Measurements from ENCODE around the gene TTC3.
"Not testable (repeated sequence)": the region's sequence is repeated elsewhere in the genome, so short reads cannot be mapped to it uniquely, and the experiment has no call there.

TTC3 gene

DNA sequence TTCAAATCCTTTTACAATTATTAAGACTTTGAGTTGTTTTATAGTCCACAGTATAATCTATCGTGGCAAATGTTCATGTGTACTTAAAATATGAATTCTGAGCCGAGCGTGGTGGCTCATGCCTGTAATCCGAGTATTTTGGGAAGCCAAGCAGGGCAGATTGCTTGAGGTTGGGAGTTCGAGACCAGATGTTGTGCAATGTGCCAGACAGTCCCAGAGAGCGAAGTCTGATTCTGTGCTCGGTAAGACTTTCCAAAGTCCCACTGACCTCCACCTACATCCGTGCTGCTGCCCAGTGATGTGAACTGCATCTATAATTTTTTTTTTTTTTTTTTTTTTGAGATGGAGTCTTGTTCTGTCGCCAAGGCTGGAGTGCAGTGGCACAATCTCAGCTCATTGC, 141.9 kb downstream of the TTC3 start:
- Histone ChIP-seq H3K4me3 (ENCODE audit: low read depth in 1 of 2, low read length in 2 of 2) (no peak overlapping the region), H3K36me3 (ENCODE audit: control insufficient read depth in 1 of 2, insufficient read depth in 2 of 2, low read length in 2 of 2) (no peaks in the 10 kb centered on the region), H3K4me1 (ENCODE audit: control insufficient read depth in 1 of 2, insufficient read depth in 2 of 2, low read length in 2 of 2) (peaks cover 0 to 3% of the 10 kb centered on the region in 2 donors), H3K27me3 (ENCODE audit: low read depth, low read length) (no peaks in the 10 kb centered on the region), H3K27ac (ENCODE audit: low read length) (no peak overlapping the region), H3K9me3 (ENCODE audit: control insufficient read depth in 1 of 2, low read length in 2 of 2) (no peaks in the 10 kb centered on the region)

DNA sequence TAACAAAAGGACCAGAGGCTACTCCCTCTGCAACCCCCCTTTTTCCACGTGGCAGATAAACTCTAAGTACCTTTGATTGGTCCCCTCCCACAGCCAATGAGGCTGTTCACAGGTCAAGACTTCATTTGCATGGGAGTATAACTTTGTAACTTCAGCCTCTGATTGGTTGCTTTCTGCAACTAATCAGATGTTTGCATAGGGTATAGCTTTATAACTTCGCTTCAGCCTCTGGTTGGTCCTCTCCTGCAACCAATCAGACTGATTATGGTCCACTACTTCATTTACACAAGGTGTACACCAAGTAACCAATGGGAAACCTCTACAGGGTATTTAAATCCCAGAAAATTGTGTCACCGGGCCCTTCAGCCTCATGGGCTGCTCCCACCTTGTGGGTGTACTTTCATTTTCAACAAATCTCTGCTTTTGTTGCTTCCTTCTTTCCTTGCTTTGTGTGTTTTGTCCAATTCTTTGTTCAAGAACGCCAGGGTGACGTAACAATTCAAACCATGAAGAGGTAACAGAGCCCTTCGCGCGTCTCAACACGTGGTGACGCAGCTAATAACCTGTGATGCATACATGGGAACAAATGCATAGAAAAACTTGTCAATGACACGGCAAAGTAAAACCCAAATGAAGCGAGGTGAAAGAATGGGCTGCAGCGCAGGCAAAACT, 146.8 kb downstream of the TTC3 start:
- H3K27me3 ChIP-seq (ENCODE audit: low read depth, low read length) = no peaks in the 10 kb centered on the region
- H3K27ac ChIP-seq (ENCODE audit: low read length) = no peak overlapping the region
- H3K4me1 ChIP-seq (ENCODE audit: control insufficient read depth in 1 of 2, insufficient read depth in 2 of 2, low read length in 2 of 2) = peaks cover 3 to 7% of the 10 kb centered on the region in 2 donors
- H3K36me3 ChIP-seq (ENCODE audit: control insufficient read depth in 1 of 2, insufficient read depth in 2 of 2, low read length in 2 of 2) = peaks cover 12 to 16% of the 10 kb centered on the region in 2 donors
- H3K9me3 ChIP-seq (ENCODE audit: control insufficient read depth in 1 of 2, low read length in 2 of 2) = no peaks in the 10 kb centered on the region
- H3K4me3 ChIP-seq (ENCODE audit: low read depth in 1 of 2, low read length in 2 of 2) = peak overlapping the region; percentile 86 to 96

DNA sequence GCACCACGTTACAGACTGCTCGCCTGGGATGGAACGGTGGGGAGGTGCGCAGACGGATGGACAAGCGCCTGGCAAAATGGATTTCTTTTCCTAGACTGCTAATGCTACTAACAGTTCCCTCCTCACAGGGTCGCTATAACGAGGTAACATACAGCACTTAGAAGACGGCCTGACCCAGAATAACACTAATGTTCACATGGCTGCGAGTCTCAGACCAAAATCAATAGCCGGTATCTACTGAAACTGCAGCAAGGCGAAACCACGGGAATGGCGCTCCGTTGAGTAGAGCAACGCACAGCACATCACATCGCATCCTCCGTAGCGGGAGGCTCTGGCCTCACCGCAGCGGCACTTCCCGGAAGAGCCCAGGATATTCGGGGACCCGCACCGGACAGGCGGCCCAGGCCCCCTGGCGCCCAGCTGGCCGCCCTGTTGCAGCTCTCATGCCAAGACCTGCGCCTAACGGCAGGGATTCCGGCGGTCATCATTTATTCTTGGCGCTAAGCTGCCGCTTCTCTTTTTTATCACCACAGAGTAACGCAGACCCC, 147.5 kb downstream of the TTC3 start:
- Histone ChIP-seq H3K9me3 (ENCODE audit: control insufficient read depth in 1 of 2, low read length in 2 of 2) (no peaks in the 10 kb centered on the region), H3K4me3 (ENCODE audit: low read depth in 1 of 2, low read length in 2 of 2) (peak overlapping the region; percentile 86 to 96), H3K4me1 (ENCODE audit: control insufficient read depth in 1 of 2, insufficient read depth in 2 of 2, low read length in 2 of 2) (peaks cover 3 to 7% of the 10 kb centered on the region in 2 donors), H3K27ac (ENCODE audit: low read length) (peak overlapping the region; percentile 45), H3K27me3 (ENCODE audit: low read depth, low read length) (no peaks in the 10 kb centered on the region), H3K36me3 (ENCODE audit: control insufficient read depth in 1 of 2, insufficient read depth in 2 of 2, low read length in 2 of 2) (peaks cover 18 to 22% of the 10 kb centered on the region in 2 donors)

DNA sequence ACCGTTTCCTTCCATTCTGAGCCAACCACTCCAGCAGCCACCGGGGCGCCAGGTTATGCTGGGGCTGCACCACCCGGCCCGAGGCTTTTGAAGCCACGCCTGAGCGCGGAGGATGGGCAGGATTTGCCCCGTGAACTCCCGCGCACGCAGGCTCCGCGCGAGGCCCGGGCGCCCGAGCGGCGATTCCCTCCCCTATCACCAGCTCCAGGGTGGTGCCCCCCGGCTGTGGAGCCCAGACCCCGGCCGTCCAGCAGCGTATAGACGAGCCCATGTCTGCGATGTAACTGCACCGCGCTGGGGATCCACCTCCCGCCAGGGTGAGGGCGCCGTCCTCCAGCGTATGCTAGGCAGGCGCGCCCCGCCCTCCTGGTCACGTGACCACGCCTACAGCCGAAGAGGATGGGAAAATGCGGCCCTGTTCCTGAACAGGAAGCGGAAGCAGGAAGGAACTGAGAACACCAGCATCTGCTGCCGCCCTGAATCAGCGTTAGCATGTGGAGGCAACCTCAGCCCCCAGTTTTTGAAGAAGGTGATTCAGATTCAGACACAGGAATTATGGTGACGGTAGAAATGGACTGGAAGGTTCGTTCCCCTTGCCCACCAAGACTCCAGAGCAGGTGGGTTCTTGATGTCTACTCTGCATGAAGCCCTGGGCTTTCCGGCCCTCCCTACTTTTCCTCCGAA, 148.1 kb downstream of the TTC3 start:
- Histone ChIP-seq H3K4me1 (ENCODE audit: control insufficient read depth in 1 of 2, insufficient read depth in 2 of 2, low read length in 2 of 2) (peaks cover 3 to 7% of the 10 kb centered on the region in 2 donors), H3K36me3 (ENCODE audit: control insufficient read depth in 1 of 2, insufficient read depth in 2 of 2, low read length in 2 of 2) (peaks cover 23 to 28% of the 10 kb centered on the region in 2 donors)

DNA sequence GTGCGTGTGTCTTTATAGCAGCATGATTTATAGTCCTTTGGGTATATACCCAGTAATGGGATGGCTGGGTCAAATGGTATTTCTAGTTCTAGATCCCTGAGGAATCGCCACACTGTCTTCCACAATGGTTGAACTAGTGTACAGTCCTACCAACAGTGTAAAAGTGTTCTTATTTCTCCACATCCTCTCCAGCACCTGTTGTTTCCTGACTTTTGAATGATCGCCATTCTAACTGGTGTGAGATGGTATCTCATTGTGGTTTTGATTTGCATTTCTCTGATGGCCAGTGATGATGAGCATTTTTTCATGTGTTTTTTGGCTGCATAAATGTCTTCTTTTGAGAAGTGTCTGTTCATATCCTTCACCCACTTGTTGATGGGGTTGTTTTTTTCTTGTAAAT, 149.2 kb downstream of the TTC3 start:
- H3K9me3 ChIP-seq (ENCODE audit: control insufficient read depth in 1 of 2, low read length in 2 of 2); H3K27ac ChIP-seq (ENCODE audit: low read length); H3K4me3 ChIP-seq (ENCODE audit: low read depth in 1 of 2, low read length in 2 of 2); H3K4me1 ChIP-seq (ENCODE audit: control insufficient read depth in 1 of 2, insufficient read depth in 2 of 2, low read length in 2 of 2); H3K27me3 ChIP-seq (ENCODE audit: low read depth, low read length): not testable (repeated sequence)
- H3K36me3 ChIP-seq (ENCODE audit: control insufficient read depth in 1 of 2, insufficient read depth in 2 of 2, low read length in 2 of 2) = peaks cover 34 to 35% of the 10 kb centered on the region in 2 donors

More for the DNA sequence above, 148.1 kb downstream of the TTC3 start:
- Histone ChIP-seq H3K9me3 (ENCODE audit: control insufficient read depth in 1 of 2, low read length in 2 of 2) (no peaks in the 10 kb centered on the region), H3K27ac (ENCODE audit: low read length) (peak overlapping the region; percentile 45), H3K27me3 (ENCODE audit: low read depth, low read length) (no peaks in the 10 kb centered on the region), H3K4me3 (ENCODE audit: low read depth in 1 of 2, low read length in 2 of 2) (peak overlapping the region; percentile 86 to 96)

DNA sequence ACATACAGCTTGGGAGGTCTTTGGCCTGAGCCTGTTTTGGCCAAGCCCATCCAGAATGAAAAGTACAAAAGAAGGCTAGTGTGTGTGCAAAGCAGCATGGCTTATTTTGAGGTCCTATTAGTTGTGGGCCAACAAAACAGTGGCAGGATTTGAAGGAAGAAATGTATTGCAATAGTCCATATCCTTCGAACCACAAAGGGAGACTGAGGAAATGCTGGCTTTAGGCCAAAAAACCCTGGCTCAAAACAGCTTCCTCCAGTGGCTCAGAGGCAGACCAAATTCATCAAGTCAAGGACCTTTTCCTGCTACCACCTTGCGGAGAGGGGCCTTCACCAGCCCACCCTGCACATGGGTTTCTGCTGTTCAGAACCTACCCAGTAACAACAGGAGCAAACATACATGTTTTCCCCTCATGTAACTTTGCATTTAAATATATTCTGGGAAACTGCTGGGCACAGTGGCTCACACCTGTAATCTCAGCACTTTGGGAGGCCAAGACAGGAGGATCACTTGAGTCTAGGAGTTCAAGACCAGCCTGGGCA, 150.8 kb downstream of the TTC3 start:
- peaks cover 42 to 46% of the 10 kb centered on the region in 2 donors for H3K36me3 ChIP-seq (ENCODE audit: control insufficient read depth in 1 of 2, insufficient read depth in 2 of 2, low read length in 2 of 2)
- H3K9me3 ChIP-seq (ENCODE audit: control insufficient read depth in 1 of 2, low read length in 2 of 2) = no peaks in the 10 kb centered on the region
- no peak overlapping the region for H3K4me3 ChIP-seq (ENCODE audit: low read depth in 1 of 2, low read length in 2 of 2)
- peaks cover 3 to 7% of the 10 kb centered on the region in 2 donors for H3K4me1 ChIP-seq (ENCODE audit: control insufficient read depth in 1 of 2, insufficient read depth in 2 of 2, low read length in 2 of 2)
- no peaks in the 10 kb centered on the region for H3K27me3 ChIP-seq (ENCODE audit: low read depth, low read length)
- H3K27ac ChIP-seq (ENCODE audit: low read length) = no peak overlapping the region

DNA sequence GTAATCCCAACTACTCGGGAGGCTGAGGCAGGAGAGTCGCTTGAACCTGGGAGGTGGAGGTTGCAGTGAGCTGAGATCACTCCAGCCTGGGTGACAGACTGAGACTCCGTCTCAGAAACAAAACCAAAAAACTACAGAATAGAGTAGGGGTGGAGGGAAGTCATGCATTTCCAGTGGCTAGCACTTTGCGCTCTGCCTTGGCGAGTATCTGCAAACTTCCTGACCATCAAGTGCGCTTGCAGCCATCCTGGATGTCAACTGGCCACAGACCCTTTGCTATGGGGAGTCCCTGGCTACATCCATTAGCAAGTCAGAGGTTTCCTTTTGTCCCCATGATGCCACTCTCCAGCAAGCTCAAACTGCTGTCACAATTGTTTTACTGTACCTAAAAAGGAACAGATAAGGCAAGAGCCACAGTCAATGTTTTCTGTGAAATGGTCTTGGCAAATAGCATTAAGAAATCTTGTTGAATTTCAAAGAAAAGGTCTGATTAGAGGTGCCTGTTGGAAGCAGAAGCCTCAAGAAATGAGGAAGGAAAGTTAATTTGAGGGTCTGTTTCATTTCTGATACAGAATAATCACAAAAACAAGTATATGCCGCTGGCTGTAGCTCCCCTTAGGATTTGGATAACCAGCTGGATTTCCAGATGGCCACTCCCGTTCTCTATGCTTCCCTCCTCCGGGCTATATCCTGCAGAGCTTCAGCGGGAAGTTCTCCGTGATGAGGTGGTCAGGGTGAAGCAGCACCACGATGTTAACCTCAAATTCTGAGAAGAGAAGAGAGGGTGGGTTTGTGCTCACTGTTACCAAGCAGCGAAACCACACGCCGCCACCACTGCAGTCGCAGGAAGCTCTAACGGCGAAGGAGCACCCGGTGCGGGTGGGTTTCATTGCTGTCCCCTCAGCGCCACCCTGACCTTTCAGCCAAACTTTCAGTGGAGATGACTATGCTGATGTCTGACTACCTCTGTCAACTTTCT, 152.1 kb downstream of the TTC3 start:
- no peak overlapping the region for H3K27ac ChIP-seq (ENCODE audit: low read length)
- no peaks in the 10 kb centered on the region for H3K9me3 ChIP-seq (ENCODE audit: control insufficient read depth in 1 of 2, low read length in 2 of 2)
- H3K4me1 ChIP-seq (ENCODE audit: control insufficient read depth in 1 of 2, insufficient read depth in 2 of 2, low read length in 2 of 2) = peaks cover 1 to 2% of the 10 kb centered on the region in 2 donors
- no peaks in the 10 kb centered on the region for H3K27me3 ChIP-seq (ENCODE audit: low read depth, low read length)
- H3K4me3 ChIP-seq (ENCODE audit: low read depth in 1 of 2, low read length in 2 of 2) = no peak overlapping the region
- H3K36me3 ChIP-seq (ENCODE audit: control insufficient read depth in 1 of 2, insufficient read depth in 2 of 2, low read length in 2 of 2) = peaks cover 42 to 57% of the 10 kb centered on the region in 2 donors

DNA sequence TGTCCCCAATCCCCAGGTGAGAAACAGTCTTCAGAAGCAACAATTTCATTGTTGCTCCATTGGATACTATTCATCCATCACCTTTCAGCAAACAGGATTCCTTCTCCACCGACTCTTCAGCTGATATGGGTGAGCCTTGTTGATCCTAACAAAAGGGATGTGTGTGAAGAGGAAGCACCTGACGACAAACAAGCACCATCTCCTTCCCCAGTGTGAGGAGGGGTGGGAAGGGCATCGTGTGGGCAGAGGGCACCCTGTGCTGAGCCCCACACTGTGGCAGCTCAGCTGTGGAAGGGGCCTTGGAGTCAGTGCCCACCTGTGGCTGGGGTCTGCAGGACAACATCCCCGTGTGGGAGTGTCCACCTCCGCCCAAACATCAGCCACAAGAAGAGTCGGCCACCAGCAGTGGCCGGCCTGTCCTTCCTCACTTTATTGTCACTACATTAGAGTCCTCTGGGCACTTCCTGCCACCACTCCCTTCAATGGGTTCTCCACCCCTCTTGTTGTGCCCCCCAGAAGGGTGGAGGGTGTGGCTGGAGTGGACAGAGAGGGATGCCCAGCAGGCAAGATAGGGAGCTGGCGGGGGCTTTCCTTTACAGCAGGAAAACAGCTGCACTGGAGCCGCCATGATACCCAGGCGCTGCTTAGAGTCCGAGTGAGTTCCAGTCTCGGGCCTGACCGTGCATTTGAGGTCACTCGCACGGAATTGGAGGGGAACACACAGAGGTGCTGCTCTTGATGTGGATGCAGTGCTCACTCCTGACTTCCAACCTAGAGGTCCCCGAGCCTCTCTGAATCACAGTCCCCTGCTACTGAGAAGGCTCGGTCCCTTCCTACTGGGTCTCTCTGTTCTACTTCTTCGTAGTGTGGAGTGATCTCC, 153.2 kb downstream of the TTC3 start:
- H3K36me3 ChIP-seq (ENCODE audit: control insufficient read depth in 1 of 2, insufficient read depth in 2 of 2, low read length in 2 of 2) = peaks cover 48 to 67% of the 10 kb centered on the region in 2 donors
- H3K27ac ChIP-seq (ENCODE audit: low read length) = no peak overlapping the region

DNA sequence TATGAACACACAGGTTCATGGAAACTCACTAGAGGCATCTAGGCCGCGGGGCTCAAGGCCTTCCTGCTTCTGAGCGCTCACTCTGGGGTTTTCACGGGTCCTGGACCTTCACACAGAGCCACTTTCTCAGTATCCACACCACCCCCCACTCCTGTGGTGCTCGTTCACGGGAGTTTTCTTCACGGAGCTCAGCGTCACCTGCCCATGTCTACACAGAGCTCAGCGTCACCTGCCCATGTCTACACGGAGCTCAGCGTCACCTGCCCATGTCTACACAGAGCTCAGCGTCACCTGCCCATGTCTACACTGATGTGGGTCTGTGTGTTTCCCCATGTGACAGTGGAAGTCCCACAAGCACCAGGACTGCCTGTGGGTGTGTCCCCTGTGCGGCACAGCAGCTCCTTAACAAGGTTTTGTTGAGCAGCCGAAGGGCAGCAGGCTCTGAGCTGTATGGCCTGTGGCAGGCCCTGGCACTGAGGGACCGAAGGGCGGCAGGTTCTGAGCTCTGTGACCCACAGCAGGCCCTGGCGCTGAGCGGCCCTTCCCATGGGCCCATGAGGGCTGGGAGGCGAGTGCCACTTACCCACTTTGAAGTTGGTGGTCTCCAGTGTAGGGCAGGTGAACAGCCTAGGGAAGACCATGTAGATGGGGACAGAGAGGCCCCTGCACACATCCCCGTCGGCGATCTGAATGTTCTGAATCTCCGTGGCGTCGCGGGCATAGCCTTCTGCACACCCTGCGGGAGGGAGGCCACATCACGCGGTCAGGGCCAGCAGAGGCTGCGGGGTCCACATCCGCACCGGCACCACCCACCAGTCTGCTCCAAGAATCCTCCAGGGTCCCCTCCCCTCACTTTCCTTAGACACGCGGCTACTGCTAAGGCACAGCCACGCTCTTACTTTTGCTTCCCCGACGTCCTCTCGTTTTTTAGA, 154.3 kb downstream of the TTC3 start:
- Histone ChIP-seq H3K9me3 (ENCODE audit: control insufficient read depth in 1 of 2, low read length in 2 of 2) (no peaks in the 10 kb centered on the region), H3K27ac (ENCODE audit: low read length) (no peak overlapping the region), H3K36me3 (ENCODE audit: control insufficient read depth in 1 of 2, insufficient read depth in 2 of 2, low read length in 2 of 2) (peaks cover 57 to 77% of the 10 kb centered on the region in 2 donors), H3K4me3 (ENCODE audit: low read depth in 1 of 2, low read length in 2 of 2) (no peak overlapping the region), H3K4me1 (ENCODE audit: control insufficient read depth in 1 of 2, insufficient read depth in 2 of 2, low read length in 2 of 2) (no peaks in the 10 kb centered on the region), H3K27me3 (ENCODE audit: low read depth, low read length) (no peaks in the 10 kb centered on the region)

More for the DNA sequence above, 153.2 kb downstream of the TTC3 start:
- Histone ChIP-seq H3K9me3 (ENCODE audit: control insufficient read depth in 1 of 2, low read length in 2 of 2) (no peaks in the 10 kb centered on the region), H3K4me1 (ENCODE audit: control insufficient read depth in 1 of 2, insufficient read depth in 2 of 2, low read length in 2 of 2) (no peaks in the 10 kb centered on the region), H3K27me3 (ENCODE audit: low read depth, low read length) (no peaks in the 10 kb centered on the region), H3K4me3 (ENCODE audit: low read depth in 1 of 2, low read length in 2 of 2) (no peak overlapping the region)

Measured in muscle layer of duodenum (tissue), 2 donors.